CD4-positive, CD25-positive, alpha-beta regulatory T cell (primary cell): ENCODE measurements around the gene REPIN1. TPM values are rescaled to one million over a fixed set of nuclear protein-coding genes. Genes with fewer than 3 reads are reported as not detected.
"Not testable (repeated sequence)": the region's sequence is repeated elsewhere in the genome, so short reads cannot be mapped to it uniquely, and the experiment has no call there.

Experiments
- ATAC-seq, 2 donors: fragments of 150-1000 bp; cut with Tn5 transposase; one replicate each; pipeline ENCODE4 v1.10.0; 2021; ENCODE audit warnings: low read depth in 2 of 2, moderate number of reproducible peaks in 2 of 2, moderate library complexity in 1 of 2
- DNase-seq, 3 donors: peaks; one replicate each; pipeline versions ENCODE4 v3.0.0 to v3.0.0-alpha.2; 2012 to 2022; ENCODE audit warnings: mixed read lengths in 1 of 3
- H3K27ac ChIP-seq: one replicate; pipeline ENCODE4 v1.7.0; 2013; ENCODE audit warnings: mild to moderate bottlenecking, low read length; ENCODE audit not compliant: insufficient read depth, poor library complexity, severe bottlenecking
- H3K27me3 ChIP-seq: one replicate; pipeline ENCODE4 v1.7.0; 2013; ENCODE audit warnings: low read length; ENCODE audit not compliant: control insufficient read depth, insufficient read depth
- H3K36me3 ChIP-seq: one replicate; pipeline ENCODE4 v1.7.0; 2013; ENCODE audit warnings: mild to moderate bottlenecking, low read length, moderate library complexity; ENCODE audit not compliant: control insufficient read depth, insufficient read depth
- H3K4me1 ChIP-seq: 2 replicates; pipeline ENCODE4 v1.7.0; 2013; ENCODE audit warnings: mild to moderate bottlenecking, low read length; ENCODE audit not compliant: insufficient read depth, control insufficient read depth, poor library complexity, severe bottlenecking
- H3K4me3 ChIP-seq: one replicate; pipeline ENCODE4 v1.7.0; 2013; ENCODE audit warnings: low read depth, mild to moderate bottlenecking, low read length, moderate library complexity
- H3K9me3 ChIP-seq, 2 experiments: 1 replicate in 1 of 2; 2 replicates in 1 of 2; pipeline ENCODE4 v1.7.0; 2013; ENCODE audit warnings: low read length in 2 of 2, mild to moderate bottlenecking in 1 of 2, moderate library complexity in 1 of 2; ENCODE audit not compliant: control insufficient read depth in 2 of 2
- H3K27ac Mint-ChIP-seq, 3 donors: one replicate each; pipeline ENCODE4 v1.8.0; 2020 to 2022; ENCODE audit warnings: mild to moderate bottlenecking in 3 of 3, mixed read lengths in 3 of 3, moderate library complexity in 2 of 3
- H3K27me3 Mint-ChIP-seq: one replicate; pipeline ENCODE4 v1.8.0; 2022; ENCODE audit warnings: mild to moderate bottlenecking, mixed read lengths
- H3K36me3 Mint-ChIP-seq: one replicate; pipeline ENCODE4 v1.8.0; 2020; ENCODE audit warnings: mixed read lengths
- H3K4me1 Mint-ChIP-seq, 4 donors: one replicate each; pipeline ENCODE4 v1.8.0; 2020 to 2022; ENCODE audit warnings: mixed read lengths in 4 of 4, mild to moderate bottlenecking in 1 of 4
- H3K4me3 Mint-ChIP-seq, 4 donors: one replicate each; pipeline ENCODE4 v1.8.0; 2020 to 2022; ENCODE audit warnings: mild to moderate bottlenecking in 4 of 4, mixed read lengths in 4 of 4, moderate library complexity in 3 of 4
- H3K9me3 Mint-ChIP-seq, 7 donors: one replicate each; pipeline ENCODE4 v1.8.0; 2020 to 2022; ENCODE audit warnings: mixed read lengths in 7 of 7, mild to moderate bottlenecking in 3 of 7, moderate library complexity in 2 of 7
- polyA plus RNA-seq, 4 donors: library from polyadenylated mRNA; unstranded; fragments of 300-500 nt; fragmentation: Illumina TruSeq; gene quantifications; one replicate each; pipeline ENCODE4 v1.2.3, GENCODE V29; 2021
- total RNA-seq: library from RNA; stranded (reverse); gene quantifications from one replicate; pipeline ENCODE4 v1.2.3, GENCODE V29; 2022

Gene REPIN1
- total and polyA plus RNA-seq, 5 donors from 2014 or later = 22.5 to 40.3 (median 29.7) TPM

DNA sequence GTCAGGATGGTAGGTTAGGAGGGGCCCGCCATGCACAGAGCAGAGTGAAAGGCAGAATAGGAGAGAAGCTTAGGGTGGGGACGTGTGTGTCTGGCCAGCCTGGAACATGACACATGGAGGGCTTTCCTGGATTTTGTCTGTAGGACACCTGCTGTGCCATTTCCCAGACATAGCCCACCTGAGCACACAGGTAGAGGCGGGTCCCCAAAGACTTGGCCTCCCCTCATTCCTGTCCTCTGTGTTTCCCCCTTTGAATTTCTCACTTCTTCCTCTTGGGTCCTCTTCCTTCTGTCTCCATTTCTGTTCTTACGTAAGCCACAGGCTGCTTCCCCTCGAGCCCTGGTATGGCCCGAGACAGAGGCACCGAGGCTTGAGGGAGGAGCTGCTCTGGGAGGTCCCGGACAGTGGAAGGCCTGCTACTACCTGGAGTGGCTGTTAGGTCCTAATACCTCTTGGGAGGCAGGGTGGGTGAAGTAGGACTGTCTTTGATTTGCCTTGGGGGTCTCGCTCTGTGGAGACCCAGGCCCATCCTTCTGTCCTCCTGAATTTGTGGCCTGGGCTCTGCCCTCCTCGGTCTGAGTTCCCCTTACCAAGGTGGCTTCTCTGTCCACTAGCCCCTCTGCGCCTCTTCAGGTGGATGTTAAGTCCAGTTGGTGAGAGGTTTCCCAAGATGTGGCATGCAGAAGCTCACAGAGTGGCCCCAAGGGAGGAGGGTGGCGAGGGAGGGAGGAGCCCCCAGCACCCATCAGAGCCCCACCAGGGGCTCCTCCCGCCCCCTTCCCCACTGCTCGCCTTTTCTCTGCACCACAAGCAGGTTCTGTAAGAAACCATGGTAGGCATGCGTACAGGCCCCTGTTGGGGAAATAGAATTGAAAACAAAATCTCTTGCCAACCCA lies 16.0 kb downstream of the REPIN1 start:
- peak overlapping the region in 1 of 3 donors; percentile 69 for H3K27ac Mint-ChIP-seq
- Histone ChIP-seq H3K36me3 (no peaks in the 10 kb centered on the region), H3K27me3 (no peaks in the 10 kb centered on the region), H3K4me3 (no peak overlapping the region), H3K4me1 (peaks cover 14% of the 10 kb centered on the region), H3K9me3 (no peaks in the 10 kb centered on the region), H3K27ac (no peak overlapping the region)
- no peaks in the 10 kb centered on the region for H3K27me3 Mint-ChIP-seq
- H3K36me3 Mint-ChIP-seq = no peaks in the 10 kb centered on the region
- DNase-seq = no peak
- no peak overlapping the region for H3K4me3 Mint-ChIP-seq
- no peaks in the 10 kb centered on the region for H3K9me3 Mint-ChIP-seq
- H3K4me1 Mint-ChIP-seq = peaks cover 6 to 33% (median 23%) of the 10 kb centered on the region in 4 donors
- ATAC-seq = no peak

GRCh38 chr7:150385302-150385723 lies 16.7 kb downstream of the REPIN1 start:
- Mint-ChIP-seq H3K27me3 (no peaks in the 10 kb centered on the region), H3K27ac (no peak overlapping the region), H3K9me3 (no peaks in the 10 kb centered on the region), H3K36me3 (no peaks in the 10 kb centered on the region), H3K4me3 (no peak overlapping the region), H3K4me1 (peaks cover 1 to 26% (median 16%) of the 10 kb centered on the region in 4 donors)
- Histone ChIP-seq H3K27ac (no peak overlapping the region), H3K9me3 (no peaks in the 10 kb centered on the region), H3K36me3 (no peaks in the 10 kb centered on the region), H3K27me3 (no peaks in the 10 kb centered on the region), H3K4me3 (no peak overlapping the region), H3K4me1 (peaks cover 8% of the 10 kb centered on the region)
- ATAC-seq (no peak), DNase-seq (no peak)

GRCh38 chr7:150385884-150386283 lies 17.3 kb downstream of the REPIN1 start:
- not testable (repeated sequence) for H3K36me3 Mint-ChIP-seq, H3K4me3 Mint-ChIP-seq, DNase-seq, H3K27ac Mint-ChIP-seq, H3K9me3 ChIP-seq, ATAC-seq, H3K36me3 ChIP-seq, H3K4me1 ChIP-seq, H3K27ac ChIP-seq, H3K4me3 ChIP-seq, H3K27me3 Mint-ChIP-seq, H3K27me3 ChIP-seq, H3K9me3 Mint-ChIP-seq
- H3K4me1 Mint-ChIP-seq = peaks cover 0 to 20% (median 12%) of the 10 kb centered on the region in 4 donors

DNA sequence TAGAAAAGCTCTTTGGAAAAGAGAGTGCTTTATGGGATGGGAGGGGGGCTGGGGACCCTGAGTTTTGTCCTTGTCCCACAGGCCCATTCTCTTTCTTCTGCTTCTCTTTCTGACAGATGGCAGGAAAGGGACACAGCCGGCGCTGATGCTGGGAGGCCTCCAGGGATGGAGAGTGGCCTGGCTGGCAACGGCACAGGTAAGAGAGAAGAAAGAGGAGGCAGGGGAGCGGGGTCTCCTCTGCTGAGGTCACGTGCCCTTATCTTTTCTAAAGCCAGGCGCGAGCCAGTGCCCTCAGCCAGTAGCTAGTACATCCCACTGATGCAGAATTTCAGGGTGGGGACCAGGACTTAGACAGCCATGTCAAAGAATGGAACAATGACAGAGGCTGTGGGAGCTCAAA lies 19.7 kb downstream of the REPIN1 start:
- no peaks in the 10 kb centered on the region for H3K36me3 ChIP-seq
- H3K4me3 ChIP-seq = no peak overlapping the region
- H3K4me1 Mint-ChIP-seq = peaks cover 0 to 6% (median 3%) of the 10 kb centered on the region in 4 donors
- H3K36me3 Mint-ChIP-seq = peaks cover 6% of the 10 kb centered on the region
- no peak for ATAC-seq
- no peaks in the 10 kb centered on the region for H3K27me3 Mint-ChIP-seq
- DNase-seq = no peak
- H3K4me1 ChIP-seq = no peaks in the 10 kb centered on the region
- H3K9me3 ChIP-seq = no peaks in the 10 kb centered on the region
- H3K4me3 Mint-ChIP-seq = no peak overlapping the region
- H3K27ac Mint-ChIP-seq = no peak overlapping the region
- no peaks in the 10 kb centered on the region for H3K9me3 Mint-ChIP-seq
- H3K27ac ChIP-seq = no peak overlapping the region
- H3K27me3 ChIP-seq = no peaks in the 10 kb centered on the region

DNA sequence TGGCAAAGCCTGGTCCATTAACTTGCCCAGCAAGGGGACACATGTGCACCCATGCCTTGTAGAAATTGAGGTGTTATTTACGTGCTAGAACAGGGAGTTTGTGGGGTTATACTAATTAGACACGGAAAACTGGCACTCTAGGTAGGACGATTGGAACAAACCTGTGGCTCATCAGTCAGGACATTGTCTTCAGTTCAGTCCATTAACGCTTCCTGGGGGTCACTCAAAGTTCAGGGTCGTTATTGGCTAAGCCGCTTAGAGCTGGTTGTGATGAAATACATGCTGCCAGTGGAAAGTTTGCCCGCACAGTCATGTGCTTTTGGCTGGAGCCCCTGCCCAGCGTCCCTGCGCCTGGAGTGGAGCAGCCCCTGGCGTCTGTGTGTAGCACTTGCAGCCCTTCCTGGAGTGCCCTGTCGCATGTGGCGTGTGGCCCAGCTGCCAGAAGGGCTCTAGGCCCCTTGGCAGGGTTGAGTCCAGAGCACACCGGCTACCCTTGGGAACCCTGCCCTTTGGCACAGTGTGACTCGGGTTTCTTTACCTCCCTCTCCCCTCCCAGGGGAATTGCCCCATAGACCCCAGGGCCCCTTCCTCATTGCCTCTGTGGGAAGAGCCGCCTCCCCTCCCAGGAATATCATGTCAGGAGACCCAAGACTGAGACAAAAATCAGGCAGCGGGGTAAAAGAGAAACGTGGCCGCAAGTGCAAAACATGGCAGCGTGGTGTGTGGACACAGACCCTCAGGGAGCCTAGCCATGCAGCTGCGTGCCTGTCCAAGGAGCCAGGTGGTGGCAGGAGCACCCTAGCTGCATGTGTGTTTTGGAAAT lies 20.3 kb downstream of the REPIN1 start:
- DNase-seq (no peak), ATAC-seq (no peak)
- Histone ChIP-seq H3K27me3 (no peaks in the 10 kb centered on the region), H3K27ac (no peak overlapping the region), H3K9me3 (no peaks in the 10 kb centered on the region), H3K4me3 (no peak overlapping the region), H3K4me1 (no peaks in the 10 kb centered on the region), H3K36me3 (no peaks in the 10 kb centered on the region)
- peaks cover 0 to 6% (median 3%) of the 10 kb centered on the region in 4 donors for H3K4me1 Mint-ChIP-seq
- H3K4me3 Mint-ChIP-seq = no peak overlapping the region
- H3K9me3 Mint-ChIP-seq = no peaks in the 10 kb centered on the region
- H3K27ac Mint-ChIP-seq = no peak overlapping the region
- no peaks in the 10 kb centered on the region for H3K27me3 Mint-ChIP-seq
- peaks cover 6% of the 10 kb centered on the region for H3K36me3 Mint-ChIP-seq

GRCh38 chr7:150389532-150389816 lies 20.9 kb downstream of the REPIN1 start:
- peaks cover 6% of the 10 kb centered on the region for H3K36me3 Mint-ChIP-seq
- H3K9me3 Mint-ChIP-seq = no peaks in the 10 kb centered on the region
- Histone ChIP-seq H3K36me3 (no peaks in the 10 kb centered on the region), H3K27me3 (no peaks in the 10 kb centered on the region), H3K4me3 (no peak overlapping the region), H3K4me1 (no peaks in the 10 kb centered on the region), H3K27ac (no peak overlapping the region), H3K9me3 (no peaks in the 10 kb centered on the region)
- no peak overlapping the region for H3K4me3 Mint-ChIP-seq
- peaks cover 0 to 9% (median 6%) of the 10 kb centered on the region in 4 donors for H3K4me1 Mint-ChIP-seq
- peak overlapping the region in 1 of 3 donors; percentile 49 for H3K27ac Mint-ChIP-seq
- DNase-seq (no peak), ATAC-seq (no peak)
- H3K27me3 Mint-ChIP-seq = no peaks in the 10 kb centered on the region

DNA sequence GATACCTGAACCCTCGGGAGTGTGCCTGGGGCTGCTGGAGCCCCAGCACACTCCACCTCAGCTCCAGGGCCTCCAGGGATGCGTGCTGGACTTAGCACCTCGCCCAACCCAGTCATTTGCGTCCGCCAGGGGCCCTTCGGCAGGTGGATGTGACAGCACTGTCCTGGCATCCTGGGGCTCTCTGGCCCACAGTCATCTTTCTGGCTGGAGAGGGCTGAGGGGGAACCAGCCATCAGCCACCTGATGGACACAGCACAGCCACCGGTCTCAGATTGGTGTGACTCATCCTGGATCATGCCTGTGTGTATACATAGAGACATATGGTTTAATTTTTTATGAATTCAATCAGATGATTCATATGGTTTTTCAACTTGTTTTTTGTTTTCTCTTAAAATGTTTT lies 21.6 kb downstream of the REPIN1 start:
- H3K27ac Mint-ChIP-seq = peak overlapping the region in 1 of 3 donors; percentile 31
- H3K4me3 ChIP-seq = no peak overlapping the region
- H3K4me1 Mint-ChIP-seq = peaks cover 5 to 11% (median 10%) of the 10 kb centered on the region in 4 donors
- H3K36me3 Mint-ChIP-seq = peaks cover 6% of the 10 kb centered on the region
- no peaks in the 10 kb centered on the region for H3K36me3 ChIP-seq
- no peak for DNase-seq
- H3K27me3 ChIP-seq = no peaks in the 10 kb centered on the region
- H3K4me3 Mint-ChIP-seq = no peak overlapping the region
- ATAC-seq = no peak
- no peaks in the 10 kb centered on the region for H3K9me3 Mint-ChIP-seq
- no peaks in the 10 kb centered on the region for H3K9me3 ChIP-seq
- no peaks in the 10 kb centered on the region for H3K4me1 ChIP-seq
- H3K27me3 Mint-ChIP-seq = no peaks in the 10 kb centered on the region
- no peak overlapping the region for H3K27ac ChIP-seq
